Cardiac muscle cell (in vitro differentiated cells and primary cell): ENCODE results near the gene SDR42E1. TPM values are rescaled to one million over a fixed set of nuclear protein-coding genes. Genes with fewer than 3 reads are reported as not detected.

Experiments used
- DNase-seq, 2 donors: peaks; one replicate each; pipeline versions ENCODE4 v3.0.0 to v3.0.0-alpha.2; 2010 to 2017; ENCODE audit warnings: low read depth in 1 of 2, low spot score in 1 of 2
- H3K27ac ChIP-seq: fragments of 200-600 bp; sonication (generic); 2 replicates; pipeline ENCODE4 v1.5.1; 2016
- H3K27me3 ChIP-seq: fragments of 200-600 bp; sonication (generic); 2 replicates; pipeline ENCODE4 v1.6.0; 2016; ENCODE audit warnings: control low read depth
- H3K36me3 ChIP-seq: fragments of 200-600 bp; sonication (generic); 2 replicates; pipeline ENCODE4 v1.5.1; 2016; ENCODE audit warnings: control low read depth
- H3K4me1 ChIP-seq: fragments of 200-600 bp; sonication (generic); 2 replicates; pipeline ENCODE4 v1.8.1; 2017; ENCODE audit warnings: low read depth, mild to moderate bottlenecking, mixed run types
- H3K4me3 ChIP-seq: fragments of 200-600 bp; sonication (generic); 2 replicates; pipeline ENCODE4 v1.5.1; 2016; ENCODE audit warnings: mild to moderate bottlenecking
- H3K9me3 ChIP-seq: fragments of 200-600 bp; sonication (generic); 2 replicates; pipeline ENCODE4 v1.5.1; 2017; ENCODE audit warnings: low read depth, mild to moderate bottlenecking, control low read depth
- polyA plus RNA-seq: library from polyadenylated mRNA; unstranded; fragments of >200 nt; fragmentation: Nextera tagmentation; extraction: Ambion mirVana; gene quantifications from 2 replicates; pipeline ENCODE4 v1.2.1, GENCODE V29; 2016
- total RNA-seq: library from RNA; depleted of rRNA; stranded (reverse); fragments of >200 nt; gene quantifications from 2 replicates; pipeline ENCODE4 v1.2.3, GENCODE V29; 2016
- TF ChIP-seq, protein P1 (sequence below): IDR thresholded peaks from 2 replicates; pipeline ENCODE4 v1.5.1; 2012; ENCODE audit warnings: low read depth, mild to moderate bottlenecking, low read length

SDR42E1 gene
- total and polyA plus RNA-seq, 2 experiments from 2014 or later = 0.03 TPM; not detected in 1

DNA sequence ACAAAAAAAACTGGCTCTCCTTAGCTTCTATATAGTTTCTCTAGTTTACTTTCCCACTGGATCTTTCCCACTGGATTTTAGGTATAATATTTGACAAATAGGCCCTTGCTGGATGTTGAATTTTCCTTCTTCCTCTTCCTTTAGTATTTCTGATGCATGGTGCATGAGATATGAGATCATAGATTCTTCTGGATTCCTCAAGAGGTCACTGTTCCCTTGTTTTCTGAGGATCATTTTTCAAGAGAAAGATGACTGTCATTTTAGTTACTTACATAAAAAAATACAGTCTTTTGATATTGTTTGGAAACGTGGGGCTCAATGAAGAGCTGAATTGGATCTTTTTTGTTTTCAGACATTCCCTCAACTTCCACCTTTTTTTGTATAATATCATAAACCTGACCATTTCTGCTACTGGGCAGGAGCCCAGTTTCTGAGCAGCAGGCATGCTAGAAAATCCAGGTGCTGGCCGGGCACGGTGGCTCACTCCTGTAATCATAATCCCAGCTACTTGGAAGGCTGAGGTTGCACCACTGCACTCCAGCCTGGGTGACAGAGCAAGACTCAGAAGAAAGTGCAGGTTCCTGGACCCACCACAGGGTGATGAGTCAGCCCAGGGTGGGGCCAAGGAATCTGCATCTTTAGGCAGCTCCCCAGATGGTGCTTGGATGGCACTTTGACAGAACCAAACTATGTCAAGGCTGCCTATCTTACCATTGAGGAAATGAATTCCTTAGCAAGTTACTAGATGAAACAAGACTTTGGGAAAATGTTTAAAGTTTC lies 70.3 kb downstream of the SDR42E1 start:
- TF ChIP-seq, protein P1, sequence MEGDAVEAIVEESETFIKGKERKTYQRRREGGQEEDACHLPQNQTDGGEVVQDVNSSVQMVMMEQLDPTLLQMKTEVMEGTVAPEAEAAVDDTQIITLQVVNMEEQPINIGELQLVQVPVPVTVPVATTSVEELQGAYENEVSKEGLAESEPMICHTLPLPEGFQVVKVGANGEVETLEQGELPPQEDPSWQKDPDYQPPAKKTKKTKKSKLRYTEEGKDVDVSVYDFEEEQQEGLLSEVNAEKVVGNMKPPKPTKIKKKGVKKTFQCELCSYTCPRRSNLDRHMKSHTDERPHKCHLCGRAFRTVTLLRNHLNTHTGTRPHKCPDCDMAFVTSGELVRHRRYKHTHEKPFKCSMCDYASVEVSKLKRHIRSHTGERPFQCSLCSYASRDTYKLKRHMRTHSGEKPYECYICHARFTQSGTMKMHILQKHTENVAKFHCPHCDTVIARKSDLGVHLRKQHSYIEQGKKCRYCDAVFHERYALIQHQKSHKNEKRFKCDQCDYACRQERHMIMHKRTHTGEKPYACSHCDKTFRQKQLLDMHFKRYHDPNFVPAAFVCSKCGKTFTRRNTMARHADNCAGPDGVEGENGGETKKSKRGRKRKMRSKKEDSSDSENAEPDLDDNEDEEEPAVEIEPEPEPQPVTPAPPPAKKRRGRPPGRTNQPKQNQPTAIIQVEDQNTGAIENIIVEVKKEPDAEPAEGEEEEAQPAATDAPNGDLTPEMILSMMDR = peak; percentile 54
- peak; percentile 23 to 75 for DNase-seq

DNA sequence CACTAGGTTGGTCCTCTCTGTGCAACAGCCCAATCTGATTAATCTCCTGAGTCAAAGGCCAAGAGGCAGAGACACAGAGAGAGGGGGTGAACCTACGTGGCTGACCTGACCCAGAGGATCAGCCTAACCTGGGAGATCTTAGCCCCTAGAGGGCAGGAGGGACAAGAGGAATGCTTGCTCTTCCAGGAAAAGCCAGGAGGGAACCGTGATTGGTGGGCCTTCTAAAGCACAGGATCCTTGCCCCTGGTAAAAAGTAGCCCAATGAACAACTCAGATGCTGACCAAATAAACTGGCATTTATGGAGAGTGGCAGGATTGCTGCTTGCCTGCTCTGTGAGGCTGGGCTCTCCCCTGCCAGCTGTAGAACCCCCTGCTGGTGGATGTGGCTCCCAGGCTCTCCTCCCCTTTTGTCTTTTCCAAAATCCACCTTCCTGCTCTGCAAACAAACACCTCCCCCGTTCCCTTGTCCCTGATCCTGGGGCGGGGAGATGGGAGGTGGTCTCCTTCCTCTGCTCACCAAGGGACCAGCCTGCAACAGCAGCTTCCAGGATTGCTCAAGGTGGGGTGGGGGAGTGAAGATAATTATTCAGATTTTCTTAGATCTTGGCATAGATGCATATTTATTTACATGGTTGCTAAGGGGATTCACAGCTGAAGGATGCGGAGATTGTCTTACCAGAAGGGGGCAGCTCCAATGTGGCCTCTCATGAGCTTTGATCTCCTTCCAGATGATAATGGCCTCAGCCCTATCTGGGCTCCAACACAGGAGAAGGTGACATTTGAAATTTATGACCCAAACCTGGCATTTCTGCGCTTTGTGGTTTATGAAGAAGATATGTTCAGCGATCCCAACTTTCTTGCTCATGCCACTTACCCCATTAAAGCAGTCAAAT lies 71.9 kb downstream of the SDR42E1 start:
- TF ChIP-seq, protein P1 = no peak
- no peak overlapping the region for H3K27ac ChIP-seq
- H3K36me3 ChIP-seq = no peaks in the 10 kb centered on the region
- H3K4me3 ChIP-seq = no peak overlapping the region
- no peak for DNase-seq
- no peaks in the 10 kb centered on the region for H3K27me3 ChIP-seq
- H3K9me3 ChIP-seq = no peaks in the 10 kb centered on the region
- H3K4me1 ChIP-seq = peaks cover 8% of the 10 kb centered on the region

More for the DNA sequence above, 70.3 kb downstream of the SDR42E1 start:
- Histone ChIP-seq H3K9me3 (no peaks in the 10 kb centered on the region), H3K4me3 (no peak overlapping the region), H3K27me3 (no peaks in the 10 kb centered on the region), H3K36me3 (no peaks in the 10 kb centered on the region), H3K27ac (no peak overlapping the region), H3K4me1 (peaks cover 8% of the 10 kb centered on the region)

Other genes with a start within 250 kb of the SDR42E1 start
- 5.0 and 10.4 TPM in 2 replicates for gene PLCG2, start 232.2 kb downstream of the SDR42E1 start, total RNA-seq
- gene PLCG2, start 232.2 kb downstream of the SDR42E1 start, polyA plus RNA-seq = 3.5 and 6.7 TPM in 2 replicates
- not detected in 2 replicates for gene HSD17B2, start 23.8 kb upstream of the SDR42E1 start, total RNA-seq
- gene HSD17B2, start 23.8 kb upstream of the SDR42E1 start, polyA plus RNA-seq = not detected in 2 replicates
- gene MPHOSPH6, start 158.8 kb upstream of the SDR42E1 start, total RNA-seq = 9.3 and 13.8 TPM in 2 replicates
- gene MPHOSPH6, start 158.8 kb upstream of the SDR42E1 start, polyA plus RNA-seq = 13.3 and 26.2 TPM in 2 replicates